Endometrial microvascular endothelial cells (primary cell): ENCODE measurements around the gene FAM168B. TPM values are rescaled to one million over a fixed set of nuclear protein-coding genes. Genes with fewer than 3 reads are reported as not detected.

Experiments used
- in situ Hi-C: cut with HindIII; loops from 2 replicates; pipeline ENCODE4 v1.10.0; 2017; ENCODE audit warnings: low sequenced_read_pairs, low pct_unique_long_range_greater_than_20kb; ENCODE audit errors: inconsistent ontology term
- total RNA-seq: library from RNA; depleted of rRNA; stranded (reverse); fragments of >200 nt; gene quantifications from one replicate; pipeline ENCODE4 v1.2.3, GENCODE V29; 2015; ENCODE audit errors: inconsistent ontology term

FAM168B gene
- total RNA-seq, 1 donor from 2014 or later, result 97.1 TPM

DNA sequence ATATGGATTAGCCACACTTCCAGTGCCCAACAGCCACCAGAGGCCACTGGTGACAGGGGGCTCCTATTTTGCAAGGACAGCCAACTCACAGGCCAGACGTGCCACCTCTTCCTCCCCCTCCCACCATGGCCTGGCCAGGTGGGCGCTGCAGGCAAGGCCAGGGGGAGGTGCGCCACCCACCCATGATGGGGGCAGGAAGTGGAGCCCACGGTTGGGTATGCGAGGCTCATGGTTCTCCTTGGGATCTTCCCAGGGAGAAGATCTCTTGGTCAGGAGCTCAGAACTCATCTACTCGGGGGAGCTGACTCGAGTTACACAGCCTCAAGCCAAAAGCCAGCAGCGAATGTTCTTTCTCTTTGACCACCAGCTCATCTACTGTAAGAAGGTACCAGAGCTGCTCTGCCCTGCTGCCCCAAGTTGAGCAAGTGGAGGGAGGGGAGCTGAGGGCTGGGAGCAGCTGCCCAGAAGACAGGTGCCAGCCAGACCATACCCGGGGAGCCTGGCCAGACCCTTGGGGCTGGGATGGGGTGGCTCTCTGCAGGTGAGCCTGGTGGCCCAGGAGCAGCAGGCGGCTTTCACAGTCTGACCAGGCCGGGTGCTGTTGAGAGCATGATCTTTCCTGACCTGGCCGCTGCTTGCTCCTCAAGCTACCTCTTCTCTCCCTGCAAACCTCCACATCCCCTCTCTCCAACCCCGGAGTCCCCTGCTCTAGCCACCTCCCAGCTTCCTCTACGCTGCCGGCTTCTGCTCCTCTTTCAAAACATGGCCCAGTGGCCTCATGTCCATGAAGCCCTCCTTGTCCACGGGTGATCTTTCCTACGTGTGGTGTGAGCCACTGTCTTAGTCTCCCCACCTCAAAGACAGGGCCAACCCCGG is 49.8 kb downstream of the FAM168B start:
- in situ Hi-C loops, result no loop called here

DNA sequence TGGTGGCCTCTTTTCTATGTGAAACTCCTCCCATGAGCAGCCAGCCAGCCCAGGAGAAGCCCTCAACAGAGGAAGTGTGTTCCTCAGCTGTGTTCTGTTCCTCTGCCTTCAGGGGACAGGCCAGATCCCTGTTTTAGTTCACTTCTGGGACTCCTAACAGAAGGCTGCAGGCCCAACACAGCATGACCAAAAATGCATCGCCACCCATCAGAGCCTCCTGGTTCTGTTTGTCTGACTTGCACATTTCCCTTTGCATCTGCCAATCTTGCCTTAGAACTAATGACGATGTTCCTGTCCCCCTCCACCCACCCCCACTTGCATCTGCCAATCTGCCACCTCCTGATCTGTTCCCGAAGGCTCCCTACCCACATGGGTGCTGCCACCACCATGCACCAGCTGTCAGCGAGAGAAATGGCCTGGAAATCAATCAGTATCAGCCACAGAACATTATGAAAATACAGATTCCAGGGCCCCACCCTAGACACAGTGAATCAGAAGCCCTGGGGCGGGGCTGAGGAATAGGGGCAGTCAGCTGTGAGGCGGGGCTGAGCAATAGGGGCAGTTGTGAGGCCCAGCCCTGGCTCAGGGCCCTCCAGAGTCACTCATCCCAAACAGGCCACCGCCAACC is 51.0 kb downstream of the FAM168B start:
- in situ Hi-C loops, result no loop called here

DNA sequence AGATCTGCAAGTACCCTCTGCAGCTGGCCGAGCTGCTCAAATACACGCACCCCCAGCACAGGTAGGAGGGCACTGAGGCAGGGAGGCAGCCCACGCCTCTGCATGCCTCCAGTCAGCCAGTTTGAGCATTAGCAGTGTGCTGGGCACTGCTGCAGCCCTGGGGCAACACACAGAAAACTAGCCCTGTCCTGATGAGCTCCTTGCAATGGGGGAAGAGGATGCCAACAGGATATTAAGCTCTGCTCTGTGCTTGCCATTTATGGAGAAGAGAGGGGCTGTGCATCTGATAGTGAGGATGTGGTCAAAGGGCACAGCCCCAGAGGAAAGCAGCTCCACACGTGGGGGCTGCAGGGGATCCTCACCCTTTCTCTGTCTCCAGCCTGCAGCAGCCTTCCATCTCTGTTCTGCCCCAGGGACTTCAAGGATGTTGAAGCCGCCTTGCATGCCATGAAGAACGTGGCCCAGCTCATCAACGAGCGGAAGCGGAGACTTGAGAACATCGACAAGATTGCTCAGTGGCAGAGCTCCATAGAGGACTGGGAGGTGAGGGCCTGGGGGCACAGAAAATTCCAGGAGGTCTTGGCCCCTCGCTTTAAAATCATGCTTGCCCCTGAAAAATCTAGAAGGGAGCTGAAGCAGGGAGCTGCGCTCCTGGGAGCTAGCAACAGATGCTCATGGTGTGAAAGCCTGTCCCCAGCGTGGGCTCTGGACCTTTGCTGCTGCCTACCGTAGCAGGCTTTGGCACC is 51.7 kb downstream of the FAM168B start:
- in situ Hi-C loops, result no loop called here

GRCh38 chr2:131040661-131041401 is 52.4 kb downstream of the FAM168B start:
- in situ Hi-C loops, result no loop called here

DNA sequence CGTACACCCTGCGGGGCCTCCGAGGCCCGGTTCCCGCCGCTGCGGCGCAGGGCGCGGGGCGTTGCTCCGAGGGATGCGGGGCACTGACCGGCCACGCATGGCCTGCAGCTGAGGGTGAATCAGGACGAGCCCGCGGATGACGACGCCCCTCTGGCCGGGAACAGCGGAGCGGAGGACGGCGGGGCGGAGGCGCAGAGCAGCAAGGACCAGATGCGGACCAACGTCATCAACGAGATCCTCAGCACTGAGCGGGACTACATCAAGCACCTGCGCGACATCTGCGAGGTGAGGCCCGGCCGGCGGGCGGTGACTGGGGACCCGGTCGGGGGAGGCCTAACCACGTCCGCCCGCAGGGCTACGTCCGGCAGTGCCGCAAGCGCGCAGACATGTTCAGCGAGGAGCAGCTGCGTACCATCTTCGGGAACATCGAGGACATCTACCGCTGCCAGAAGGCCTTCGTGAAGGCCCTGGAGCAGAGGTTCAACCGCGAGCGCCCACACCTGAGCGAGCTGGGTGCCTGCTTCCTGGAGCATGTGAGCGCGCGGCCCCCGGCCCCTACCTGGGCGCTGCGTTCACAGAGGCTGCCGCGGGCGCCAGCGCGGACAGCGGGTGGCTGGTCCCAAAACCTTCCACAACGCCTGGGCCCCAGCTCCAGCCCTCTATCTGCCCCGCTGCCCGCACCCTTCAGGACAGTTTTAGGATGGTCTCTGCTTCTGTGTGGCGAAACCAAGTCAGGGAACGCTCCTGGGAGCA is 53.2 kb downstream of the FAM168B start:
- in situ Hi-C loops, result no loop called here

GRCh38 chr2:131039535-131039907 is 53.7 kb downstream of the FAM168B start:
- in situ Hi-C loops, result no loop called here

- in situ Hi-C loops, result no loop called here
These were observed 54.2 kb downstream of the FAM168B start for GRCh38 chr2:131039101-131039440.

DNA sequence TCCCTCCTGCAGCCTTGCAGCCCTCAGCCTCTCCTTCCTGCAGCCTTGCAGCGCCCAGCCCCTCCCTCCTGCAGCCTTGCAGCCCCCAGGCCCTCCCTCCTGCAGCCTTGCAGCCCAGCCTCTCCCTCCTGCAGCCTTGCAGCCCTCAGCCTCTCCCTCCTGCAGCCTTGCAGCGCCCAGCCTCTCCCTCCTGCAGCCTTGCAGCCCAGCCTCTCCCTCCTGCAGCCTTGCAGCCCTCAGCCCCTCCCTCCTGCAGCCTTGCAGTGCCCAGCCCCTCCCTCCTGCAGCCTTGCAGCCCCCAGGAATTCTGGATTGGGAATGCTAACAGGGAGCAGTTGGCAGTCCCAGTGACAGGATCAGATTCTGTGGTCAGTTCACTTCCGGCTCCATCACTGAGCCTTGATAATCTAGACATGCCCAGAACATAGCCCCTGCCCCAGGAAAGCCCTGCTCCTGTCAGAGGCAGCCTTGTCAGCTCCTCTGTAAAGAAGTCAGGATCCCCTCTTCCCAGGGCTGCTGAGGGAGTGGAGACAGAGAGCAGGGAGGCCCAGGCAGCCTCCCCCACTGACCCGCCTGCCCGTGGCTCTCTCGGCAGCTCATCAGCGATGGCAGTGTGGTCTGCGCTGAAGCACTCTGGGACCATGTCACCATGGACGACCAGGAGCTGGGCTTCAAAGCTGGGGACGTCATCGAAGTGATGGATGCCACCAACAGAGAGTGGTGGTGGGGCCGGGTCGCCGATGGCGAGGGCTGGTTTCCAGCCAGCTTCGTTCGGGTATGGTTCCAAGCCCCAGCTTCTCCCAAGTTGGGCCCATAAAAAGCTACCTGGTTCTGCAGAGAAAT is 54.8 kb downstream of the FAM168B start:
- in situ Hi-C loops, result no loop called here

GRCh38 chr2:131037398-131038257 is 55.6 kb downstream of the FAM168B start:
- in situ Hi-C loops, result no loop called here

- in situ Hi-C loops, result no loop called here
These were observed 56.4 kb downstream of the FAM168B start for GRCh38 chr2:131036696-131037397.

DNA sequence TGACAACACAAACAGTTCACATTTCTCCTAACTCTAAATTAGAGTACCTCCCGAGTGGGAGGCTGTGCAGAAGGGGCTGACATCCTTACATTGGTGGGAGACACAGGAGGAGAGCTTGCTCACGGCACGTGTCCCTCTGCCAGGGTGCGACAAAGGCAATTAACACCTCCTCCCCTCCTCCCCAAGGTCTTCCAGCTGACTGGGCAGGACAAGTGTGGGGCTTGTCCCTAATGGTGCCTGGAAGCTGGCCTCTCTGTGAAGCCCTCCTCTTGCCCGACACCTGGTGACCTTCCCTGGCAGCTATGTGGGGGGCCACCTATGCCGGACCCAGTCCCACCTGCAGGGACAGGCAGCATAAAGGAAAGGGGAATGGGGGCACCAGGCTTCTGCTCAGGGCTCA is 57.0 kb downstream of the FAM168B start:
- in situ Hi-C loops, result no loop called here

- in situ Hi-C loops, result no loop called here
These were observed 57.4 kb downstream of the FAM168B start for GRCh38 chr2:131035826-131036231.

DNA sequence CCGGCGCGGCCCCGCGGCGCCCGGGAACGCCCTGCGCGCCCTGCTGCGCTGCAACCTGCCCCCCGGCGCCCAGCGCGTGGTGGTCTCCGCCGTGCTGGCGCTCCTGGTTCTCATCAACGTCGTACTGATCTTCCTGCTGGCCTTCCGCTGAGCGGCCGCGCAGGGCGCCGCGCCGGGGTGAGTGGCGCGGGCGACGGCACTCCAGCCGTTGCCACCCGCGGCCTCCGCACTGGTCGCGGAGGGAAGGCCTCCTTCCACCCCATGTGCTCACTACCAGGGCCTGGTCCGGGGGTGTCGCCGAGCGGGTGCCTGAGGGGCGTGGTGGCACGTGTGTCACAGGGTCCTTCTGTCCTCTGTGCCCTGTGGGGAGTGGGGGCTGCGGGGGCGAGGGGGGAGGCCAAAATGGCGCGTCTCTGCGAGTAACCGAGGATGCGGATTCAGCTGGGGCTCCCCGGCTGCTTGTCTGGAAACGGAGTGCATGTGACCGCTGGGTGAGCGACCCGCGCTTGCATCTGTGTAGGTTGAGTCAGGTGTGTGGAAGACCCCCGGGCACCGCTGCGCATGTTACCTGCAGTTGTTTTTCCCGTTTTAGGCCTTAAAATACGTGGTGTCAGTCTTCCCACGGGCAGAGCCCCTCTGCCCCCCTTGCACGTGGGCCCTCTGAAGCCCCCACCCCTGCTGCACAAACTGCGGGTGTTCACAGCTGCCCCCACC is 58.0 kb downstream of the FAM168B start:
- in situ Hi-C loops, result no loop called here

GRCh38 chr2:131034122-131035051 is 58.9 kb downstream of the FAM168B start:
- in situ Hi-C loops, result no loop called here

DNA sequence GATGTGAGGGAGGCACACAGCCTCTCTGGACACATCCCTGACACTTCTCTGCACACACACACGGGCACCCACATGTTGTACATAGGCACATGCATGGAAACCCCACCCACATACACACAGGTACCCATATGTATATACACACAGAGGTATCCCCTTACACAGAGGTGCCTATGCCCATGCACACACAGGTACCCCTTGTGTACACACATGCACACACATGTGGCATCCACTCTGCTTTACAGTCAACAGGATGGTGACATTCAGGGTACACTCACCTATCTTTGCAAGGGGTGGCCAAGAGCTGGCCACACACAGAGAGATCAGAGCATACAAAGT is 59.5 kb downstream of the FAM168B start:
- in situ Hi-C loops, result no loop called here
